Keratinocyte (primary cell): Measurements from ENCODE around the gene FMN1.

Source experiments
- EZH2 ChIP-seq: IDR thresholded peaks from one replicate; pipeline ENCODE4 v1.6.1; 2012; ENCODE audit warnings: inconsistent platforms, mild to moderate bottlenecking, low read length, moderate library complexity
- TF ChIP-seq, protein P1 (sequence below), 3 experiments: IDR thresholded peaks in 1 of 3; conservative IDR thresholded peaks in 1 of 3; optimal IDR thresholded peaks in 1 of 3; 2 replicates in 2 of 3; 3 replicates in 1 of 3; pipeline versions ENCODE3 to v1.5.1; 2011; ENCODE audit warnings: low read length in 3 of 3, mild to moderate bottlenecking in 3 of 3, moderate library complexity in 2 of 3, control low read depth in 1 of 3, inconsistent platforms in 1 of 3; ENCODE audit not compliant: insufficient read depth in 2 of 3; ENCODE audit errors: extremely low read depth in 1 of 3

- TF ChIP-seq, protein P1, sequence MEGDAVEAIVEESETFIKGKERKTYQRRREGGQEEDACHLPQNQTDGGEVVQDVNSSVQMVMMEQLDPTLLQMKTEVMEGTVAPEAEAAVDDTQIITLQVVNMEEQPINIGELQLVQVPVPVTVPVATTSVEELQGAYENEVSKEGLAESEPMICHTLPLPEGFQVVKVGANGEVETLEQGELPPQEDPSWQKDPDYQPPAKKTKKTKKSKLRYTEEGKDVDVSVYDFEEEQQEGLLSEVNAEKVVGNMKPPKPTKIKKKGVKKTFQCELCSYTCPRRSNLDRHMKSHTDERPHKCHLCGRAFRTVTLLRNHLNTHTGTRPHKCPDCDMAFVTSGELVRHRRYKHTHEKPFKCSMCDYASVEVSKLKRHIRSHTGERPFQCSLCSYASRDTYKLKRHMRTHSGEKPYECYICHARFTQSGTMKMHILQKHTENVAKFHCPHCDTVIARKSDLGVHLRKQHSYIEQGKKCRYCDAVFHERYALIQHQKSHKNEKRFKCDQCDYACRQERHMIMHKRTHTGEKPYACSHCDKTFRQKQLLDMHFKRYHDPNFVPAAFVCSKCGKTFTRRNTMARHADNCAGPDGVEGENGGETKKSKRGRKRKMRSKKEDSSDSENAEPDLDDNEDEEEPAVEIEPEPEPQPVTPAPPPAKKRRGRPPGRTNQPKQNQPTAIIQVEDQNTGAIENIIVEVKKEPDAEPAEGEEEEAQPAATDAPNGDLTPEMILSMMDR (optimal IDR thresholded peaks at IDR 0.05 in 1 of 3, IDR thresholded peaks at IDR 0.05 in 1 of 3, conservative IDR thresholded peaks at IDR 0.05 in 1 of 3; ENCODE audit: extremely low read depth in 1 of 3, insufficient read depth in 2 of 3, low read length in 3 of 3) = no peak
- TF ChIP-seq EZH2 = no peak
Measured at GRCh38 chr15:32852771-32853170, 341.7 kb downstream of the FMN1 start.
